ENCODE measurements around the gene IQCF5.
"Not testable (repeated sequence)": the region's sequence is repeated elsewhere in the genome, so short reads cannot be mapped to it uniquely, and the experiment has no call there.

Gene IQCF5

GRCh38 chr3:51908026-51908425, 32.6 kb upstream of the IQCF5 start:
- TF ChIP-seq OSR1 (CRISPR knock-in tag; IDR thresholded peaks at IDR 0.05) (no peak), ZFP3 (CRISPR knock-in tag; IDR thresholded peaks at IDR 0.05) (no peak), ISL1 (CRISPR knock-in tag; IDR thresholded peaks at IDR 0.05) (no peak), ESRRG (CRISPR knock-in tag; IDR thresholded peaks at IDR 0.05) (no peak), BACH2 (CRISPR knock-in tag; IDR thresholded peaks at IDR 0.05; ENCODE audit: borderline replicate concordance) (no peak), RARB (CRISPR knock-in tag; IDR thresholded peaks at IDR 0.05) (no peak), ZNF565 (CRISPR knock-in tag; conservative IDR thresholded peaks at IDR 0.05; ENCODE audit: low read depth) (no peak), CSDC2 (CRISPR knock-in tag; IDR thresholded peaks at IDR 0.05) (no peak), ZFP30 (CRISPR knock-in tag; IDR thresholded peaks at IDR 0.05) (no peak), POU6F1 (CRISPR knock-in tag; IDR thresholded peaks at IDR 0.05; ENCODE audit: borderline replicate concordance, low read depth) (no peak), PPARA (CRISPR knock-in tag; IDR thresholded peaks at IDR 0.05; ENCODE audit: borderline replicate concordance) (no peak), TOX (CRISPR knock-in tag; IDR thresholded peaks at IDR 0.05; ENCODE audit: borderline replicate concordance) (no peak), ARNTL (CRISPR knock-in tag; IDR thresholded peaks at IDR 0.05; ENCODE audit: borderline replicate concordance, low read depth) (no peak), GLIS3 (CRISPR knock-in tag; IDR thresholded peaks at IDR 0.05) (no peak), SNAI2 (CRISPR knock-in tag; IDR thresholded peaks at IDR 0.05) (no peak), ZNF70 (CRISPR knock-in tag; IDR thresholded peaks at IDR 0.05) (no peak)
- no peak for ATAC-seq

- no peak for ATAC-seq
- TF ChIP-seq ZNF70 (CRISPR knock-in tag; IDR thresholded peaks at IDR 0.05), result no peak
- TF ChIP-seq GLIS3 (CRISPR knock-in tag; IDR thresholded peaks at IDR 0.05), result no peak
- TF ChIP-seq TSHZ2 (CRISPR knock-in tag; IDR thresholded peaks at IDR 0.05), result no peak
- TF ChIP-seq BACH2 (CRISPR knock-in tag; IDR thresholded peaks at IDR 0.05; ENCODE audit: borderline replicate concordance), result no peak
- no peak for TF ChIP-seq TOX (CRISPR knock-in tag; IDR thresholded peaks at IDR 0.05; ENCODE audit: borderline replicate concordance)
- no peak for TF ChIP-seq RARB (CRISPR knock-in tag; IDR thresholded peaks at IDR 0.05)
- TF ChIP-seq ZFP30 (CRISPR knock-in tag; IDR thresholded peaks at IDR 0.05), result no peak
- TF ChIP-seq ZFP3 (CRISPR knock-in tag; IDR thresholded peaks at IDR 0.05), result no peak
- TF ChIP-seq PATZ1 (CRISPR knock-in tag; IDR thresholded peaks at IDR 0.05; ENCODE audit: borderline replicate concordance), result no peak
- no peak for TF ChIP-seq ZNF8 (CRISPR knock-in tag; IDR thresholded peaks at IDR 0.05)
- TF ChIP-seq PPARA (CRISPR knock-in tag; IDR thresholded peaks at IDR 0.05; ENCODE audit: borderline replicate concordance), result no peak
- no peak for TF ChIP-seq ZC3H10 (CRISPR knock-in tag; IDR thresholded peaks at IDR 0.05)
- TF ChIP-seq ESRRG (CRISPR knock-in tag; IDR thresholded peaks at IDR 0.05), result no peak
- no peak for TF ChIP-seq ARNTL (CRISPR knock-in tag; IDR thresholded peaks at IDR 0.05; ENCODE audit: borderline replicate concordance, low read depth)
- no peak for TF ChIP-seq CSDC2 (CRISPR knock-in tag; IDR thresholded peaks at IDR 0.05)
- no peak for TF ChIP-seq OSR1 (CRISPR knock-in tag; IDR thresholded peaks at IDR 0.05)
- TF ChIP-seq ISL1 (CRISPR knock-in tag; IDR thresholded peaks at IDR 0.05), result no peak
- no peak for TF ChIP-seq CSRNP3 (CRISPR knock-in tag; IDR thresholded peaks at IDR 0.05)
Observed at GRCh38 chr3:51904034-51904823, 28.8 kb upstream of the IQCF5 start.

DNA sequence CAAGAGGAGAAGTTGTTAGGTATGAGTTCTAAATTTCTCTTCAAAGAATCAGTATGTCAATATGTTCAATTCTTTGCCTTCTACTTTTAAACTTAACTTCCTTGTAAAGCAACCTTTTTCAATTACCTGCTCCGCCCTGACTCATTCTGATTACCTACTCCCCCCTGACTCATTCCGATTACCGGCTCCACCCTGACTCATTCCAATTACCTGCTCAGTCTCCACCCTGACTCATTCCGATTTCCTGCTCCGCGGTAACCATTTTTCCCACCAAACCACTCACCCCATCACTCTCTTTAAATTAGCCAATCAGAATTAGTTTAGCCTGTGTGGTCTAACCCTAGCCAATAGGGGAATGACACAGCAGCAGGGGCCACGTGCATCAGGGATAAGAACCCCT, 27.0 kb upstream of the IQCF5 start:
- not testable (repeated sequence) for ATAC-seq

DNA sequence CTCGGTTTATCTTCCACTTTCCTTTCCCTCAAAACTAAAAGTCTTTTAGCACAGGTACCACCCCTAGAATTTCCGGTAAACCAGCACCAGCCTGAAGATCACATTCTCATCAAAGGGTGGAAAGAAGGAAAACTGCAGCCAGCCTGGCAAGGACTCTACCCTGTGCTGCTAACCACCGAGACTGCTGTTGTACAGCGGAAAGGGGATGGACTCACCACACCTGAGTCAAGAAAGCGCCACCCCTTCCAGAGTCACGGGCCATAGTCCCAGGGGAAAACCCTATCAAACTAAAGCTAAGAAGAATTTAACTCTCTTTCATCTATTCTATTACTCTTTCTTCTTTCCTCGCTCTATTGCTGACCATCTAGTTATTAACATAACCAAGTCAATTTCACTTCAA, 24.6 kb upstream of the IQCF5 start:
- not testable (repeated sequence) for ATAC-seq
